Muscle of back (tissue), 11 donors: ENCODE results near the gene CACTIN. TPM values are rescaled to one million over a fixed set of nuclear protein-coding genes. Genes with fewer than 3 reads are reported as not detected.
"Not testable (repeated sequence)": the region's sequence is repeated elsewhere in the genome, so short reads cannot be mapped to it uniquely, and the experiment has no call there.

Experiments
- DNase-seq, 3 donors: peaks; one replicate each; pipeline versions ENCODE4 v3.0.0 to v3.0.0-alpha.2; 2013
- polyA plus RNA-seq, 10 donors: library from polyadenylated mRNA; unstranded; fragments of 120-200 nt; gene quantifications; one replicate each; pipeline ENCODE4 v1.2.1, GENCODE V29; 2013; ENCODE audit not compliant: insufficient read length in 10 of 10

The CACTIN gene
- polyA plus RNA-seq, 10 donors = 15.3 to 21.8 (median 17.1) TPM

DNA sequence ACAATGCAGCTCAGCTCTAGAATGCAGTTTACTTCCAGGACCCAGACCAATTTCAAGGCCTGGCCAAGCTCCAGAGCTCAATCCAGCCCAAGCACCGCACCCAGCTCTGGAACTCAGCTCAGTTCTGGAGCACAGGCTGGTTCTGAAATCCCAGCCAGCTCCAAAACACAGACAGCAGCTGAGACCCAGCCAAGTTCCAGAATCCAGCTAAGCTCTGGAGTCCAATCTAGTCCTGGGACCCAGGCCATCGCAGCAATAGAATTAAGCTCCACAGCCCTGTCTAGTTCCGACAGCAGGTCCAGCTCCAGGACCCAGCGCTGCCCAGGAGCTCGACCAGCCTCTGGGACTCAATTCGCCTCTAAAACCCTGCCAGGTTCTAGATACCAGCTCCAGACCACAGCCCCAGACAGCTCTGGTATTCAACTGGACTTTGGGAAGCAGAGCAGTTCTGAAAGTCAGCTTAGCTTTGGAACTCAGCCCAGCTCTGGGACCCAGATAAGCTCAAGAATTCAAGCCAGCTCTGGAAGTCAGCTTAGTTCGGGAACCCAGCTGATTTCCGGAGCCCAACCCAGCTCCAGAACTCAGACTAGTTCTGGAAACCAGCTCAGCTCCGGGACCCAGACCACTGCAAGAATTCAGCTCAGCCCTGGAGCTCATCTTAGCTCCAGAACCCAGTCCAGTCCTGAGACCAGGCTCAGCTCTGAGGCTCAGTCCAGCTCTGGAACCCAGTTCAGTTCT lies 34.5 kb downstream of the CACTIN start:
- DNase-seq = peak in 1 of 3 donors; percentile 0

DNA sequence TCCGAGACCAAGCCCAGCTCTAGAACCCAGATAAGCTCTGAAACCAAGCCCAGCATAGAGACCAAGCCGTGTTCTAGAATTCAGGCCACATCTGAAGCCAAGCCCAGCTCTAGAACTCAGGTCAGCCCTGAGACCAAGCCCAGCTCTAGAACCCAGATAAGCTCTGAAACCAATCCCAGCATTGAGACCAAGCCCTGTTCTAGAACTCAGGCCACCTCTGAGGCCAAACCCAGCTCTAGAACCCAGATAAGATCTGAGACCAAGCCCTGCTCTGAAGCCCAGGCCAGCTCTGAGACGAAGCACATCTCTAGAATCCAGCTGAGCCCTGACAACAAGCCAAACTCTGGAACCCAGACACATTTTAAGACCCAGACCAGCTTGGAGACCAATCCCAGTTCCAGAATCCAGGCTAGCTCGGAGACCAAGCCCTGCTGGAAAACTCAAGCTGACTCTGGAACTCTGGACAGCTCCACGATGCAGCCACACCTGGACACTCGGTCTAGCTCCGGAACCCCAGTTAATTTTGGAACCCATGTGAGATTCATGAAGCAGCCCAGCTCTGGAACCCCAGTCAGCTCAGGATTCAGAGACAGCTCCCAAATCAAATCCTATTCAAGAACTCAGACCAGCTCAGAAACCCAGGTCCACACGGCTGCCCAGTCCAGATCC lies 35.5 kb downstream of the CACTIN start:
- DNase-seq = no peak

DNA sequence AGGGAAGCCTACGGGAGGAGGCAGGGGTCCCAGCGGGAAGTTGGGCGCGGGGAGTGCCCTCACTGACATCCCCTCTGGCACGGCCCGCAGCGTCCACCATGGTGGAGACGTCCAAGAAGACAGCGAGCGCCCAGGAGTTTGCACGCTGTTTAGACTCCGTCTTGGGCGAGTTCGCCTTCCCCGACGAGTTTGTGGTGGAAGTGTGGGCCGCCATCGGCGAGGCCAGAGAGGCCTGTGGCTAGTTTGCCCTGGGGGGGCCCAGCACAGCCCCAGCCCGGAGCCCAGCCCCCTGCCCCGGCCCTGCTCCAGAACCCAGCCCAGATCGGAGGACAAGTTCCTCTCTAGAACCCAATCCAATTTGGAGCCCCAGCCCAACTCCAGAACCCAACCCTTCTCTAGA lies 36.6 kb downstream of the CACTIN start:
- no peak for DNase-seq

DNA sequence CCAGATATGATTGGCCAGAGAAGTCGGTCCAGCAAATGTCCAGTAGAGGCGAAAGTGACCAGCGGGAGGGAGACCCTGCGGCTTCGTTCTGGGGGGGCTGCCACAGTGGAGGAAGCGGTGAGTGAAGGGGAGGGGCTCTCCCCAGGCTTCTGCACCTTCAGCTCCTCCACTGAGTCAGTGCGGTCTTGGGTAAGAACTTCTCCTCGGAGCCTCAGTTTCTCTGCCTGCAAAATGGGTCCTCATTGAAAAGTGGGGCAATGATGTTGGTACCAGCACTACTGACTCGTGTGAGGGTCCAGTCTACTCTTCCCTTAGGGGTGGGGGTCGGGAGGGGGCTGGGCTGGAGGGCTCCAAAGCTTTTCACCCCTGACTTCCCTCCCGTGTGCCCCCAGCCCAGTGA lies 37.2 kb downstream of the CACTIN start:
- DNase-seq = no peak

DNA sequence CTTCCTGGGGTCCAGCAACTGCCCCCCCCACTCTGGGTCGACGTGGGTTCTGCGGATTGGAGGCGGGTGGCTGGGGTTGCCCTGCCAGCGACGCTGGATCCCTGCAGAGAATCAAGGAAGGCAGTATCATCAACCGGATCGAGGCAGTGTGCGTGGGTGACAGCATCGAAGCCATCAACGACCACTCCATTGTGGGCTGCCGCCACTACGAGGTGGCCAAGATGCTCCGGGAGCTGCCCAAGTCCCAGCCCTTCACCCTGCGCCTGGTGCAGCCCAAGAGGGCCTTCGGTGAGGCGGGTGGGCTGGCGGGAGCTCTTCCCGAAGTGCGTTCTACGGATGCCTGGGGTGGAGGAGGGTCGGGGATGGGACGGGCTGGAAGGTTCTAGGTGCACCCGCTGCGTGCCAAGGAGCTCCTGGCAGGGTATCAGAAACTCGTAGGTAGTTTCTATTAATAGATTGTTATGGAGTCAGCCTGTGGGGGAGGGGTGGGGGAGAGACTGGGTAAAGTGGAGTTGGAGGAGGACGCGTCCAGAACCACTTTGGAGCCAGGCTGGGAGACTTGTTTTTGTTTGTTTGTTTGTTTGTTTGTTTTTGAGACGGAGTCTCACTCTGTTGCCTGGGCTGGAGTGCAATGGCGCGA lies 39.8 kb downstream of the CACTIN start:
- no peak for DNase-seq

DNA sequence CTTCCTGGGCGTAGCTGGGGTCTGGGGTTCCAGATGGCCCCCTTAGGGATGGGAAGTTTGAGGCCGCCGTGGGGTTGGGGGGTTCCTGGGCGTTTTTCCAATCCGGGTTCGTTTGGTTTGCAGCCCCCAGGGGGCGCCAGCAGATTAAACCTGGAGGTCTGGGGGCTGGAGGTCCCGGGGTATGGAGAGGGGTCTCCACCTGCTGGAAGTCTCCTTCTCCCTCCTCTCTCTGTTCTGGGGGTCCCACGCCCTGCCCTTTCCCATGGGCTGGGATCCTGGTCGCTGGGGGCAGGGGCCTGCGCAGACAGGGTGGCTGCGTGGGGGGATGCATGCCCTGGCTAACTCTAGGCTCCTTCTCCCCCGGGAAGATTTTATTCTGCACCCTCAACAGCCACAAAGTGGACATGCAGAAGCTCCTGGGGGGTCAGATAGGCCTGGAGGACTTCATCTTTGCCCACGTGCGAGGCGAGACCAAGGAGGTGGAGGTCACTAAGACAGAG lies 40.4 kb downstream of the CACTIN start:
- no peak for DNase-seq

DNA sequence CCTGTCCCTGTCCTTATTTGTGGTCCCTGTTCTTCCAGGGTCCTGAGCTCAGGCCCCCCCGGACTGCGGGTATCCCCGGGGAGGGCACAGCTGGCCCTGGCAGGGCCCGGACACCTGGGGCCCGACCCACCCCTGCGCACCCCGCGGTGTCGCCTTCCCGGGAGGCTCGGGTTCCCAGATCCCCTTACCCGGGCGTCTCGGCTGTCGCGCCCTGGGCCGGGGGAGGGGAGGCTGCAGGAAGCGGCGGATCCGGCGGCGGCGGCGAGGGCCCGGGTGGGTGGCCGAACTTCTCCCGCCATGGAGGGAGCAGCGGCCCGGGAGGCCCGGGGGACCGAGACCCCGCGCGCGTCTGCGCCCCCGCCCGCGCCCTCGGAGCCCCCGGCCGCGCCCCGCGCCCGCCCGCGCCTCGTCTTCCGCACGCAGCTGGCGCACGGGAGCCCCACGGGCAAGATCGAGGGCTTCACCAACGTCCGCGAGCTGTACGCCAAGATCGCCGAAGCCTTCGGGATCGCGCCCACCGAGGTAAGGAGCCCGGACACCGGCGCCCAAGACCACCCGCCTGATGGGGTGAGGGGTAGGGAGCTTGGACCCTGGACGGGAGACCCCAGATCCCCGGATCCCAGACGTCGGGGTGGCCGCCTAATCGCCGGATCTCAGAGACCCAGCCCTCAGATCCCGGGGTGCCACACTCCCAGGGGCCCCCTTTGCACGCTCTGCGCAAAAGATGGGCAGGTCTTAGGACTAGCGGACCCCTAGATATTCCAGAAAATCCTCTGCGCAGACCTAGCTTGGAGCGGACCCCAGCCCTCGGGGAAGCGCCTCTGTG lies 41.1 kb downstream of the CACTIN start, which contains the start of gene GIPC3:
Gene GIPC3, plus strand, starts transcription at position 178 of the 826 bp plus-strand sequence. Its CDS starts 120 bp downstream, at position 298.
- no peak for DNase-seq

DNA sequence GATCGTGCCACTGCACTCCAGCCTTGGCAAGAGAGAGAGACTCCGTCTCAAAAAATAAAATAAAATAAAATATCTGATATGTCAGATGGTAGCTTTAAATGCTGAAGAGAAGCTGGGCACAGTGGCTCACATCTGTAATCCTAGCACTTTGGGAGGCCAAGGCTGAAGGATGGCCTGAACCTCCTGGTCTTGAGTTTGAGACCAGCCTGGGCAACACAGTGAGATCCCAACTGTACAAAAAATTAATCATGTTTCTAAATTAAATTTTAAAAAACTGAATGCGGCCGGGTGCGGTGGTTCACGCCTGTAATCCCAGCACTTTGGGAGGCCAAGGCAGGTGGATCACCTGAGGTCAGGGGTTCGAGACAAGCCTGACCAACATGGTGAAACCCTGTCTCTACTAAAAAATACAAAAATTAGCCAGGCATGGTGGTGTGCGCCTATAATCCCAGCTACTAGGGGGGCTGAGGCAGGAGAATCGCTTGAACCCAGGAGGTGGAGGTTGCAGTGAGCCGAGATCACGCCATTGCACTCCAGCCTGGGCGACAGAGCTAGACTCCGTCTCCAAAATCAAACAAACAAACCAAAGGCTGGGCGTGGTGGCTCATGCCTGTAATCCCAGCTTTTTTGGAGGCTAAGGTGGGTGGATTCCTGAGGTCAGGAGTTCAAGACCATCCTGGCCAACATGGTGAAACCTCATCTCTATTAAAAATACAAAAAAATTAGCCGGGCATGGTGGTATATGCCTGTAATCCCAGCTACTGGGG lies 42.4 kb downstream of the CACTIN start:
- not testable (repeated sequence) for DNase-seq

DNA sequence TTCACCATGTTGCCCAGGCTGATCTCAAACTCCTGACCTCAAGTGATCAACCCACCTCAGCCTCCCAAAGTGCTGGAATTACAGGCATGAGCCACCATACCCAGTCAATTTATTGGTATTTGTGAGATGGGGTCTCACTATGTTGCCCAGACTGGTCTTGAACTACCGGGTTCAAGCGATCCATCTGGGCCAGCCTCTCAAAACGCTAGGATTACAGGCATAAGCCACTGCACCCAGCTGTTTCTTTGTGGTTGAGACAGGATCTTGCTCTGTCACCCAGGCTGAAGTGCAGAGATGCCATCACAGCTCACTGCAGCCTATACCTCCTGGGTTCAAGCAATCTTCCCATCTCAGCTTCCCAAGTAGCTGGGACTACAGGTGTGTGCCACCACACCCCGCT lies 44.8 kb downstream of the CACTIN start:
- DNase-seq = not testable (repeated sequence)

DNA sequence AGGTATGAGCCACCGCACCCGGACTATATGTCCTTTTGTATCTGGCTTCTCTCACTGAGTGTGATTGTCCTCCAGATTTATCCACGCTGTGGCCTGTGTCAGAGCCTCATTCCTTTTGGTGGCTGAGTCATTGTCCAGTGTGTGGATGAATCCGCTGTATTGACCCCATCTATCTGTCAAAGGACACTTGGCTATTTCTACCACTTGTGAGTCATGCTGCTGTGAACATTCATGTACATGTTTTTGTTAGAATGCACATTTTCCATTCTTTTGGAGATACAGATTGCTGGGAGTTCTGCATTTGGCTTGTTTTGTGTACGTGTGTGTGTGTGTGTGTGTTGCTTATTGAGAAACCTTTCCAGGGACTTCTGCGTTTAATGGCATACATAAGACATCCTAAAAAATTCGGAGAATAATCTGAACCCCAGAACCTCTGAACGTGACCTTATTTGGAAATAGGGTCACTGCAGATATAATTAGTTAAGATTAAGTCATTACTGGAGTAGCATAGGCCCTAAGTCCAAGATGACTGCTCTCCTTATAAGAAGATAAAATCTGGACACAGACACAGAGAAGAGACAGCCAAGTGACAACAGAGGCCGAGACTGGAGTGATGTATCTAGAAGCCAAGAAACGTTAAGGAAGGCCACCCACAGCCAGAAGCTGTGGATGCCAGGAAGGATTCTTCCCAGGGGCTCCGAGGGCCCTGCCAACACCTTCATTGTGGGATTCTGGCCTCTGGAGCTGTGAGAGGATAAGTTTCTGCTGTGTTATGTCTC lies 46.2 kb downstream of the CACTIN start:
- peak; percentile 33 to 69 (median 67) for DNase-seq

DNA sequence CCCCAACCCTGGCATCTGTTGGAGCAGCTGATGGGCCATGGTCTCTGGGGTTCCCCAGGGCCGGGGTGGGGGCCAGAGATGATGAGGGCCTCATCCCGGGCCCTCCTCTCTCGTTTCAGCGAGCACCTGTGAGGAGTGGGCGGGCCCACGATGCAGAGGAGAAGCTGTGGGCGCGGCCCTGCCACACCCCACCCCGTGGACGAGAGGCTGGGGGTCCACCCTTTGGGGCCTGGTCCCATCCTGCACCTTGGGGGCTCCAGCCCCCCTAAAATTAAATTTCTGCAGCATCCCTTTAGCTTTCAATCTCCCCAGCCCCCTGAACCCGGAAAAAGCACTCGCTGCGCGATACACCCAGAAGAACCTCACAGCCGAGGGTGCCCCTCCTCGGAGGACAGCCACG lies 48.2 kb downstream of the CACTIN start:
- DNase-seq = no peak

DNA sequence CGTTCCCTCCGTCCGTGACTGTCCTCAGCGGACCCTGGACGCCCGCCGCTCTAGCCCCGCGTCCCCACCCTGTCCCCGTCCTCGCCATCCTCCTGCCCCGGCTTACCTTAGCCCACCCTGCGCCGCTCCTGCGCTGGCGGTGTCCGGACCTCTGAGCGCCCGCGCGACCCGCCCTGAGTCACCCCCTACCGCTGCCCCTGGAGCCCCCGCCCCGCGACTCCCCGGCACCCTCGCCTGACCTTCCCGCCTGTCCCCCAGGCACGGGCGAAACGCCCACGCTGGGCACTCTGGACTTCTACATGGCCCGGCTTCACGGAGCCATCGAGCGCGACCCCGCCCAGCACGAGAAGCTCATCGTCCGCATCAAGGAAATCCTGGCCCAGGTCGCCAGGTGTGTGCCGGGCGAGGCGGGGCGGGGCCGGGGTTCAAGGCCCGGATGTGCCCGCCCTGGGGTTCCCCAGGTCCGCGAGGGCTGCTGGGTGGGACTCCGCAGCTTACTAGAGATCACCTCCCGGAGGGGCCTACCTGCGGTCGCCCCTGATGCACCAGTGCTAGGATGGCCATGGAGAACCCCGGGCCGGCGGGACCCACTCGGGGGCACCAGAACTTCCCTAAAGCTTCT lies 48.8 kb downstream of the CACTIN start:
- no peak for DNase-seq

DNA sequence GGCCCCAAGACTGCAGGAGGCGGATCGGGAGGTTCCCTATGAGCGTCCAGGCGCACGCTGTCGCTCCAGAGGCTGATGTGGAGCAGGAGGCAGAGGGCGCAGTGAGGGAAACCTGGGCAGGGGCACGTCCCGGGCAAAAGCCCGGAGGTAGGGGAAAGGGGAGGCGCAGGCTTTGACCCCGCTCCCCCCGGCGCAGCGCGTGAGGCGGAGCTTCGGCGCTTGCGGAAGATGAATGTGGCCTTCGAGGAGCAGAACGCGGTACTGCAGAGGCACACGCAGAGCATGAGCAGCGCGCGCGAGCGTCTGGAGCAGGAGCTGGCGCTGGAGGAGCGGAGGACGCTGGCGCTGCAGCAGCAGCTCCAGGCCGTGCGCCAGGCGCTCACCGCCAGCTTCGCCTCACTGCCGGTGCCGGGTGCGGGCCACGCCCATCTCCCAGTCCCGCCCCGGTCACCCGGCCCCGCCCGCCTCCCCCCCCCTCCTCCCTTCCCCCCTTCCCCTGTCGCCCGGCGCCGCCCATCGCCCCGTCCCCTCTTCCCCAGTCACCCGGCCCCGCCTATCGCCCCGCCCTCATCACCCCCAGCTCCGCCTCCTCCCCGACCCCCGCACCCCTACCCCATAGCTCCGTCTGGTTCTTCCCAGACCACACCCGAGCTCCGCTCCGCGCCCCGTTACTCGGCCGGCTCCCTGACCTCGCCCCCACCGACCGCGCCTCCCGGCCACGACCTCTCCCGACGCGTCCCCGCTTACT lies 49.7 kb downstream of the CACTIN start:
- DNase-seq = peak; percentile 53 to 85 (median 76)

DNA sequence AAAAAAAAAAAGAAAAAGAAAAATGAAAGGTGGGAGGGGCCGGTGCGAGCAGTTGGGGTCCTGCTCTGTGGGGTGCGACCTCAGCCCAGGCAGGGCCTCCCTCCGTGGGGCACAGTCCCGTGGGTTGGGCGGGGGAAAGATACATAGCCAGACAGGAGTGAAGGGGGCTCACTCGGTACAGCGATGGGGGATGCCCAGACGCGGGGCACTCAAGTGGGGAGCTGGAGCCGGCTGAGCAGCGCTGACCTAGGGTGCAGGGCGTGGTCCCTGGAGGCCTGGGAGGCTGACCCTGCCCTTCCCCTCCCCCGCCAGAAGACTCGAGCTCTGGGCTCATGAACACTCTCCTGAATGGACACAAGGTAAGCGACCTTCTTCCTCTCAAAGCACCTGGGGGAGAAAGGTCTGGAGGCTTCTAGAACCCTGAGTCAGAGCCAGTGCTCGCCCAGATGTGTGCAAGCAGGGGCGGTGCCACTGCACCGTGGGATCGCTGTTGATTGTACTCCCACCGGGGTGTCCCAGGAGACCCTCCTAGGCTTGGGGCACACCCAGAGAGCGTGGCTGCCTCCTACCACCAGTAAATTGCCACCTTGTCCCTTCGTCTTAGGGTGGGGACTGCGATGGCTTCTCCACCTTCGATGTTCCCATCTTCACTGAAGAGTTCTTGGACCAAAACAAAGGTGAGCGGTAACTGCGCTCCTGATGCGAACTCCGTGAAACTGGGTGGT lies 50.5 kb downstream of the CACTIN start:
- no peak for DNase-seq

DNA sequence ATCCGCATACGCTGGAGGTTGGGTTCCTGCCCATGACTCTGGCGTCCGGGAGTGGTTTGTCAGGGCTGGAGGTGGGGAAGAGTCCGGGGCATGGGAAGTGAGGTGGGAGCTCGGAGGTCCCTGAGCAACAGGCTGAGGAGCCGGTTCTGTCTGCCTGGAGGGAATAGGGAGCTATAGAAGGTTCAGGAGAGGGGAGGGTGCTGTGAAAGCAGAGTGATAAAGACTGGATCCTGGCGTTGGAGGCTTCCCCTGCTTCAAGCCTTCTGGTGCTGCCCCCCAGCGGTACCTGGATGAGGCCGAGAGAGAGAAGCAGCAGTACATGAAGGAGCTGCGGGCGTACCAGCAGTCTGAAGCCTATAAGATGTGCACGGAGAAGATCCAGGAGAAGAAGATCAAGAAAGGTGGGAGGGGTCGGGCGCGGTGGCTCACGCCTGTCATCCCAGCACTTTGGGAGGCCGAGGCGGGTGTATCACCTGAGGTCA lies 51.3 kb downstream of the CACTIN start:
- no peak for DNase-seq

DNA sequence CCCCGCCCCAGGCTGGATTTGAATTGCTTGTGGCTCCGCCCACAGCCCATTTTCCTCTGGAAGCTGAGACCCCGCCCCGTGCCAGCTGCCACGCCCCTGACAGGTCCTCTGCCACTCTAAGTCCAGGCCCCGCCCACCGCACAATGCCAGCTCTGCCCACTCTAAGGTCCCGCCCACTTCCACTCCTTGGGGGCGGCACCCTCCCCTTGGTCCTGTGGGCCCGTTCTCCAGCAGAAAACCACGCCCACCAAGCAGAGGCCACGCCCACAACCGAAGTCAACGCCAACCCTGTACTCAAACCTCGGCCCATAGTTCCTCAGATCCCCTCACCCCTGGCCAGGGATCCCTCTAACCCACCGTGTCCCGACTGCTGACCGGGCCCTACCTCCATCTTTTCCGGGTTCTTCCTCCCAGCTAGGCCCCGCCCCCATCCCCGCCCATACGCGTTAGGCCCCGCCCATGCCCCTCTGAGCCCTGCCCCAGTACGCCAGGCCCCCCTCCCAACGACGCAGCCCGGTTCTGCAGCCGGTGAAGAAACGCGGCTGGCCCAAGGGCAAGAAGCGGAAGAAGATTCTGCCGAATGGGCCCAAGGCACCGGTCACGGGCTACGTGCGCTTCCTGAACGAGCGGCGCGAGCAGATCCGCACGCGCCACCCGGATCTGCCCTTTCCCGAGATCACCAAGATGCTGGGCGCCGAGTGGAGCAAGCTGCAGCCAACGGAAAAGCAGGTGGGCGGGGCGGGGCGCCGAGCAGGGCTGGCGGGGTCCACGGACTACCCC lies 52.5 kb downstream of the CACTIN start:
- peak; percentile 70 to 82 (median 75) for DNase-seq
